Upper lobe of left lung (tissue), 6 donors: Measurements from ENCODE around the gene ARHGEF7. TPM values are rescaled to one million over a fixed set of nuclear protein-coding genes. Genes with fewer than 3 reads are reported as not detected.

Source experiments
- ATAC-seq, 2 donors: fragments of 200-7000 bp; cut with Tn5 transposase; one replicate each; pipeline ENCODE4 v1.9.1; 2022; ENCODE audit warnings: mild to moderate bottlenecking in 2 of 2, moderate library complexity in 2 of 2; ENCODE audit not compliant: low FRiP score in 2 of 2
- DNase-seq, 2 donors: peaks; one replicate each; pipeline ENCODE4 v3.0.0-alpha.2; 2019 to 2020
- H3K27ac ChIP-seq, 4 donors: fragments of 200-600 bp; sonication (generic); one replicate each; pipeline ENCODE4 v1.5.1; 2016 to 2019
- H3K27me3 ChIP-seq, 4 donors: fragments of 200-600 bp; sonication (generic); one replicate each; pipeline ENCODE4 v1.5.1; 2017 to 2019
- H3K36me3 ChIP-seq, 4 donors: fragments of 200-600 bp; sonication (generic); one replicate each; pipeline ENCODE4 v1.5.1; 2016 to 2019
- H3K4me1 ChIP-seq, 4 donors: fragments of 200-600 bp; sonication (generic); one replicate each; pipeline ENCODE4 v1.5.1; 2018 to 2019
- H3K4me3 ChIP-seq, 4 donors: fragments of 200-600 bp; sonication (generic); one replicate each; pipeline ENCODE4 v1.5.1; 2017 to 2019; ENCODE audit warnings: mild to moderate bottlenecking in 2 of 4, moderate library complexity in 1 of 4
- H3K9me3 ChIP-seq, 4 donors: fragments of 200-600 bp; sonication (generic); one replicate each; pipeline ENCODE4 v1.5.1; 2018 to 2019
- CTCF ChIP-seq, 6 experiments: fragments of 450-650 bp in 4 of 6; fragments of 200-600 bp in 2 of 6; sonication (generic) in 2 of 6; IDR thresholded peaks; one replicate each; pipeline ENCODE4 v1.5.1; 2016 to 2019; ENCODE audit warnings: antibody characterized with exemption in 6 of 6
- EP300 ChIP-seq, 4 donors: sonication (generic); formaldehyde crosslinking; IDR thresholded peaks; one replicate each; pipeline ENCODE4 v1.5.1; 2017; ENCODE audit warnings: antibody characterized with exemption in 4 of 4, control low read depth in 2 of 4
- POLR2A ChIP-seq, 4 donors: fragments of 450-650 bp; IDR thresholded peaks; one replicate each; pipeline ENCODE4 v1.5.1; 2016 to 2017; ENCODE audit warnings: antibody characterized with exemption in 4 of 4, mild to moderate bottlenecking in 2 of 4
- POLR2AphosphoS5 ChIP-seq, 2 donors: sonication (generic); formaldehyde crosslinking; IDR thresholded peaks; one replicate each; pipeline ENCODE4 v1.5.1; 2017; ENCODE audit warnings: antibody characterized with exemption in 2 of 2
- WGBS, 2 donors: methylation state at CpG; one replicate each; pipeline ENCODE4 v1.1.5; 2017 to 2018; 5-methylcytosine and 5-hydroxymethylcytosine counted together
- total RNA-seq, 6 donors: library from RNA; depleted of rRNA in 4 of 6; stranded (reverse); fragments of >200 nt in 4 of 6; gene quantifications; one replicate each; pipeline versions ENCODE4 v1.1.0 to v1.2.1, GENCODE V29; 2016 to 2021
- donor health status: DM: no; HTN: no; CAD: no; lungs with moderate emphysema.
- donor health status: DM: no; HTN: yes; CAD: no; lungs with severe emphysema.

Gene ARHGEF7
- total RNA-seq, 6 donors from 2014 or later, result 50.3 to 130 (median 67.4) TPM

- no peak for DNase-seq
- Histone ChIP-seq H3K4me3 (no peak overlapping the region), H3K36me3 (peaks cover 0 to 32% (median 12%) of the 10 kb centered on the region in 4 donors), H3K9me3 (no peaks in the 10 kb centered on the region), H3K27ac (no peak overlapping the region), H3K27me3 (no peaks in the 10 kb centered on the region), H3K4me1 (no peaks in the 10 kb centered on the region)
- no peak for ATAC-seq
- TF ChIP-seq POLR2A (IDR thresholded peaks at IDR 0.05) (no peak), CTCF (IDR thresholded peaks at IDR 0.05) (no peak), POLR2AphosphoS5 (IDR thresholded peaks at IDR 0.05) (no peak), EP300 (IDR thresholded peaks at IDR 0.05) (no peak)
- WGBS, 2 donors, result 99% methylated on average over 6 to 7 of the region's 7 CpGs
Observed at GRCh38 chr13:111232191-111232590, 117.1 kb downstream of the ARHGEF7 start.

- no peak for TF ChIP-seq EP300 (IDR thresholded peaks at IDR 0.05)
- no peak for TF ChIP-seq POLR2AphosphoS5 (IDR thresholded peaks at IDR 0.05)
- TF ChIP-seq CTCF (IDR thresholded peaks at IDR 0.05), result no peak
- TF ChIP-seq POLR2A (IDR thresholded peaks at IDR 0.05), result no peak
- no peak overlapping the region for H3K4me3 ChIP-seq
- H3K9me3 ChIP-seq, result no peaks in the 10 kb centered on the region
- H3K4me1 ChIP-seq, result no peaks in the 10 kb centered on the region
- H3K27me3 ChIP-seq, result no peaks in the 10 kb centered on the region
- H3K36me3 ChIP-seq, result peaks cover 0 to 32% (median 12%) of the 10 kb centered on the region in 4 donors
- 65 to 88% methylated on average over 1 of the region's 1 CpG for WGBS, 2 donors
- DNase-seq (no peak), ATAC-seq (no peak)
- no peak overlapping the region for H3K27ac ChIP-seq
Observed at GRCh38 chr13:111233080-111233479, 118.0 kb downstream of the ARHGEF7 start.

GRCh38 chr13:111239764-111240670 is 124.9 kb downstream of the ARHGEF7 start:
- Histone ChIP-seq H3K27ac (no peak overlapping the region), H3K4me3 (no peak overlapping the region), H3K9me3 (no peaks in the 10 kb centered on the region), H3K4me1 (no peaks in the 10 kb centered on the region), H3K27me3 (no peaks in the 10 kb centered on the region), H3K36me3 (peaks cover 0 to 23% (median 12%) of the 10 kb centered on the region in 4 donors)
- TF ChIP-seq POLR2AphosphoS5 (IDR thresholded peaks at IDR 0.05), result no peak
- TF ChIP-seq EP300 (IDR thresholded peaks at IDR 0.05), result no peak
- TF ChIP-seq CTCF (IDR thresholded peaks at IDR 0.05), result no peak
- no peak for TF ChIP-seq POLR2A (IDR thresholded peaks at IDR 0.05)
- ATAC-seq (no peak), DNase-seq (peak in 1 of 2 donors; percentile 62)
- WGBS, 2 donors, result 90% methylated on average over 15 of the region's 15 CpGs

- Histone ChIP-seq H3K36me3 (peaks cover 0 to 31% (median 19%) of the 10 kb centered on the region in 4 donors), H3K27me3 (no peaks in the 10 kb centered on the region), H3K27ac (no peak overlapping the region), H3K9me3 (no peaks in the 10 kb centered on the region), H3K4me3 (no peak overlapping the region), H3K4me1 (no peaks in the 10 kb centered on the region)
- ATAC-seq (no peak), DNase-seq (peak in 1 of 2 donors; percentile 43)
- TF ChIP-seq EP300 (IDR thresholded peaks at IDR 0.05), result no peak
- TF ChIP-seq CTCF (IDR thresholded peaks at IDR 0.05), result no peak
- WGBS, 2 donors, result 87 to 94% methylated on average over 14 to 16 of the region's 16 CpGs
Observed at GRCh38 chr13:111241006-111241755, 126.1 kb downstream of the ARHGEF7 start.
